Islet precursor cell (in vitro differentiated cells): ENCODE results near the gene CUX1.

Source experiments
- DNase-seq: peaks from one replicate; pipeline ENCODE4 v3.0.0-alpha.2; 2018

Gene CUX1

DNA sequence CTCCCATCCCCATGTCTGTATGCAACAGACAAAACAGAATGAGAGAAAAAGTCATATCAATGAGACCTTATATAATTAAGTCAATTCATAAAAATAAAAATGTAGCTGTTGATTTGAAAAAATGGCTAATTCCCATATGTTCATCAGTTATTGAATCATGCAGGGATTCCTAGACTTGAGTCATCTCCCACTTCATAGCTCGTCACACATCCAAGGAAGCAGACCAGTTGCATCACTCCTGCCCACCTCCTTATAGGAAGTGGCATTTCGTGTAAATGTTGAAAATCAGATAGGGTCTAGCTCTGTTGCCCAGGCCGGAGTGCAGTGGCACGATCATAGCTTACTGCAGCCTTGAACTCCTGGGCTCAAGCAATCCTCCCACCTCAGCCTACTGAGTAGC, 413.2 kb downstream of the CUX1 start:
- DNase-seq: no peak

DNA sequence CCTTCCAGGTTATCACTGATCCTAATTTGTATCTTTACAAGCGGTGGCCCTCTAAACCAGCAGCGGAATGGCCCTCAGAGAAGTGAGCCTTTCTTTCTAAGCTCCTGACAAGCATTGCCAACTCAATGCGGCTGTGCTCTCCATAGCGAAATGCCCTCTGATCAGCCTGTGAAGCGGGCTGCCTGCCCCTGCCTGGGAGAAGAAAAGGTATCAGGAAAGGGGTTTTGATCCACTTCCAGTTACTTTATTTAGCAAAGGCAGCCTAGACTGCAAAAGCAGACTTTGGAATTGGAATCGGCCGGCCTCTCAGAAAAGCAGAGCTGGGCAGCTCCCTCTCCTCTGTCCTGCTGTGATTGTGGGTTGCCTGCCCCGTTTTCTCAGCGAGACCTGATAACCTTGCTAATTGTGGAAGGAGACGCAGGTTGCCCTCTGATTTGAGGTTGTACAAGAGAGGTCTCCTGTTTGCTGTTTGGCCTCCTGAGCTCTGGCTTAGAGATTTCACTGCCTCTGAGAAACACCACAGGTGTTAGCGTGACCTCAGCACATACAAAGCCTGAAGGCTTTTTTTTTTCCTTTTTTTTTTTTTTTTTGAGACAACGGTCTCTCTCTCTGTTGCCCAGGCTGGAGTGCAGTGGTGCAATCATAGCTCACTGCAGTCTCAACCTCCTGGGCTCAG, 415.3 kb downstream of the CUX1 start:
- no peak for DNase-seq

DNA sequence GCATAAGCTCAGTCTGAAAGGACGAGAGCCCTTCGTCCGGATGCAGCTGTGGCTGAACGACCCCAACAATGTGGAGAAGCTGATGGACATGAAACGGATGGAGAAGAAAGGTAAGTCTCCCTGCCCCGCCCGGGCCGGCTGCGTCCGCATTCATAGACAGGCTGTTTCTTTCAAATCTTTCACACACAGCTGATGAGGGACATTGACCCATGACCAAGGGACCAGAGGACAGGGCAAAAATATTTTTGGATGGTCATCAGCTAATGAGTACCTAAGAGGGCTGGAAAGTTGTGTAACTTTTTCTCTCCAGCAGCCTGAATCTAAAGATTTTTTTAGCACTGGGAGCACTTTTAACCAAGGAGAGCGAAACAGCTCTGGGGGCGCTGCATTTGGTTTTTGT, 416.7 kb downstream of the CUX1 start:
- no peak for DNase-seq

DNA sequence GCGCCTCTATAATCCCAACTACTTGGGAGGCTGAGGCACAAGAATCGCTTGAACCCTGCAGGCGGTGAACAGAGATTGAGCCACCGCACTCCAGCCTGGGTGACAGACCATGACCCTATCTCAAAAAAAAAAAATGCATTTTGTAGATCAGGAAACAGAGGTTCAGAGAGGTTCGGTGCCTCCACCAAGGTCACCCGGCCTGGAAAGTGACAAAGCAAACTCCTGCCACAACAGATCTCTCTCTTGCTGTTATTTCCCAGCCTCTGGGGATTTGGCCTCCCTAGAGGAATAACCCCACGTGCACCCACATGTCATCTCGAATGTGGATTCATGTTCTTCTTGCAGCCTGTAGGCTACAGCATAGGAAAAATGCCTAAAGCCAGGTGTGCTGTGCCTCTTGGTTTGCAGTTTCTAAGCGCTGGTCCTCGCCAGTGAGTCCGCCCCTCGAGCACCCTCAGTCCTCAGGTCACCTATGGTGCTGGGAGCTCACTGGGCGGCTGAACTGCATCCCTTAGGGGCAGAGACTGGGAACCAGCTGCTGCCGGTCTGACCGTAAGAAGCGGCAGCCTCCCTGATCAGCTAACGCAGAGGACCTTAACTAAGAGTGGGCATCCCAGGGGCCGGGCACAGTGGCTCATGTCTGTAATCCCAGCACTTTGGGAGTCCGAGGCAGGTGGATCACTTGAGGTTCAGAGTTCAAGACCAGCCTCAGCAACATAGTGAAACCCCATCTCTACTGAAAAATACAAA, 417.6 kb downstream of the CUX1 start:
- DNase-seq: no peak

DNA sequence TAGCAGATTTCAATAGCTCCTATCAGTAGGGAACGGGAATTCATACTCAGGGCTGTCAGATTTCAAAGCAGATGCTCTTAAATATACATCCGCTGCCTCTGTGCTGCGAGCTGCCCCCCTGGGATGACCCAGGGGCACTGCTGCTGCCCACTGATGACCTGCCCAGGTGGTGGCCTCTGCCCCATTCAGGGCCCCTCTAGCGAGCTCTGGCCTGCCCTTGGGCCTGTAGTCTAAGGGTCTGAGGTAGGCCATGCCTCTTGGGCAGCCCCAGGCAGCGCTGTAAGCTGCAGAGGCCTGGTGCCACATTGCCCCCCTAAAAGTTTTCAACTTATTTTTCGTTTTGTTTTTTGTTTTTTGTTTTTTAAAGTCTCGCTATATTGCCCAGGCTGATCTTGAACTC, 418.7 kb downstream of the CUX1 start:
- DNase-seq: no peak

DNA sequence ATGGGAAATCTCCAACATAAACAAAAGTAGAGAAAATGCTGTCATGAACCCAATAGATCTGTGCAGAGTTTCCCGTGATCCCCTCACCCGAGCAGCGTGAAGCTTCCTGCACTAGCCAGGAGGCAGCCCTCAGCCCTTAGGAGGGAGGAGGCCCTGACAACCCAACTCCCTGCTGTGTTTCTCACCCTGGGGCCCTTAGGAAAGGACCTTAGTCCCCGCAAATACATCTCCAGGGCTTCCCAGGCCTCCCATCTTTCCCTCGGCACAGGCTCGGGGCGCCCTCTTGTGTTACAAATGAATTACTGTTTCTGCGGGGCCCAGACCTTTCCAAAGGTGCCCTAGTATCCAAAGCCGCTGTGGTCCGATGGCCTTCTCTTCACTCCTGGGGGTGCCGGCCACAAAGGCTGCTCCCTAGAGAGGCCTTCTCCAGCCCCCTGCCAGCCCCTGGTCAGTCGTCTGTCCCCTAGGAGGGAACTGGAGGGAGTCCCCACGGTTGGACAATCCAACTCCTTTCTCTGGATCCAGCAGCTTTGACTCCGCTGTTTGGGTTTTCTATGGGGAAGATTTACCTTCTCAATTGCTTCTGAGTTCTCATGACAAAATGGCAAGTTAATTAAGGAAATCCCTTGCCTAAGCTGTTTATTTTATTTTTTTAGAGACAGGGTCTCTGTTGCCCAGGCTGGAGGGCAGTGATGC, 419.3 kb downstream of the CUX1 start:
- DNase-seq: peak; percentile 80

DNA sequence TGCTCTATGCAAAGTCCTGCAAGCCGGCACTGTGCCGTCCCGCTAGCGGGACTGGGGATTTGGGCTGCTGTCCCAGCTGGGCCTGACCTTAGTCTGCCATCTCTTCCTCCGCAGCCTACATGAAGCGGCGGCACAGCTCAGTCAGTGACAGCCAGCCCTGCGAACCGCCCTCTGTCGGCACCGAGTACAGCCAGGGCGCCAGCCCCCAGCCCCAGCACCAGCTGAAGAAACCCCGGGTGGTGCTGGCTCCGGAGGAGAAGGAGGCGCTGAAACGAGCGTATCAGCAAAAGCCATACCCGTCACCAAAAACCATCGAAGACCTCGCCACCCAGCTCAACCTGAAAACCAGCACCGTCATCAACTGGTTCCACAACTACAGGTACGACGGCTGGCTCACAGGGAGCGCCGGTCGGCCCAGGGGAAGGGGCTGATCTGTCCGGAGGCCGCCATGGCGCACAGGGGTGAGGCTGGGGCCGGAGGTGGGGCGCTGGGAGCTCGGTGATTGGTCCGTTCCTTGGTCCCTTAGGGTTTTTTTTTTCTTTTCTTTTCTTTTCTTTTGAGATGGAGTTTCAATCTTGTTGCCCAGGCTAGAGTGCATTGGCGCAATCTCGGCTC, 421.9 kb downstream of the CUX1 start:
- DNase-seq: no peak

DNA sequence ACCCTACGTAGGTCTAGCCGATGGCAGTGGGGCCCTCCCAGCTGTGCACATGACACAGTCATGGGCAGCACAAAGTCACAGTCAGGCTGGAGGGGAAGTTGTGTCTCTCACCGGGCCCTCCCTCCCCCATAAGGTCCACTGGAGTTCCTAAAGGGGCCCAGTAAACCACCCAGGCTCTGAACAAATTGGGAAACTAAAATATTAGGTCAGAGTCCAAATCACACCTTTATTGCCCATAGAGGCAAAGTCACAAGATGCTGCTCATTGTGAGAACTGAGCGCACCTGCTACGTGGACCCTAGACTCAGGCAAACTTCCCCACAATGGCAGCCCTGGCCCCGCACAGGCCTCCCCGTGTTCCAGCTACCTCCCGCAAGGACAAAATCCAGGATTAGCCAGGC, 424.0 kb downstream of the CUX1 start:
- no peak for DNase-seq

DNA sequence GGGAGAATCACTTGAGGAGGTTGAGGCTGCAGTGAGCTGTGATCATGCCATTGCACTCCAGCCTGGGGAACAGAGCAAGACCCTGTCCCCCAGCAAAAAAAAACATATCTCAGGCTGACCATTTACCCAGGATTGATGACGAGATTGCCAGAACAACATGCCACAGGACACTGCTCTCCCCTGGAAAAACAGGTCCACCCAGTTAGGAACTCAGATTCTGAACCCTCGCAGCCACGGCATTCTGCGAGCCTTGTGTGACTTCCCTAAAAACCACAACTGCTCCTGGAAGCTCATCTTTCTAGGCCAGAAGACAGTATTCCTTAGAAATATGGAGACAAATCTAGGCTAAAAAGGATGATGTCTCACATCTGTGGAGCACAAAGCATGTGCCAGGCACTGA, 427.2 kb downstream of the CUX1 start:
- DNase-seq: peak; percentile 89

DNA sequence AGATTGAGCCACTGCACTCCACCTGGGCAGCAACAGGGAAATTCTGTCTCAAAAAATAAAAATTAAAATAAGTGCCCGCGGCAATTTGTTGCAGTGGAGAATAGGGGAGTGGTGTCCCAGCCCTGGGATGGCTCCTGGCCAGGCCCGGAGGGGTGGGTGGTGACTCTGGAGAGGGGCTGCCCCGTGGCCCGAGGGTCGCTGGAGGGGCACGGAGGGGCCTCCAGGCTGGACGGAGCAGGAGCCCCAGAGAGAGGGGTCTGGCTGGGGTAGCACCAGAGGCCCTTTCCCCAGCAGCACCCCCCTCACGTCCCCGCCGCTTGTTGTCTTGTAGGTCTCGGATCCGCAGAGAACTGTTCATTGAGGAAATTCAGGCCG, 430.6 kb downstream of the CUX1 start:
- peak; percentile 48 for DNase-seq

DNA sequence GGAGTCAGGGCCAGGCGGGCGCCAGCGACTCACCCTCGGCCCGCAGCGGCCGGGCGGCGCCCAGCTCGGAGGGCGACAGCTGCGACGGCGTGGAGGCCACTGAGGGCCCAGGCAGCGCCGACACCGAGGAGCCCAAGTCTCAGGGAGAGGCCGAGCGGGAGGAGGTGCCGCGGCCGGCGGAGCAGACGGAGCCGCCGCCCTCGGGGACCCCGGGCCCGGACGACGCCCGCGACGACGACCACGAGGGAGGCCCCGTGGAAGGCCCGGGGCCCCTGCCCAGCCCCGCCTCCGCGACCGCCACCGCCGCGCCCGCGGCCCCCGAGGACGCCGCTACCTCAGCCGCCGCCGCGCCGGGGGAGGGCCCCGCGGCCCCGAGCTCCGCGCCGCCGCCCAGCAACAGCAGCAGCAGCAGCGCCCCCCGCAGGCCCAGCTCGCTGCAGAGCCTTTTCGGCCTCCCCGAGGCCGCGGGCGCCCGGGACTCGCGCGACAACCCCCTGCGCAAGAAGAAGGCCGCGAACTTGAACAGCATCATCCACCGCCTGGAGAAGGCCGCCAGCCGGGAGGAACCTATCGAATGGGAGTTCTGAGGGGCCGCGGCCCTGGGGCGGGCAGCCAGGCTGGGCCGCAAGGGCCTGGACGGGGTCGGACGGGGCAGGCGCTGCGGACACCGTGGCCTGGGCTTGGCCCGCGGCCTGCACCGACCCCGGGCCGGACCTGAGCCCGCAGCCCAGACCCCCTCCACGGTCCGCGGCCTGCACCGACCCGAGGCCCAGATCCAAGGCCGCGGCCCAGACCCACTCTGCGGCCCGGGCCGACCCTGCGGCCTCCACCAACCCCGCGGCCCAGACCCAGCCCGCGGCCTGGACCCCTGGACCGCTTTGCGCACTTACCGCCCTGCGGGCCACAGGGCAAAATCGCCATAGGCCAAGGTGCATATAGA, 431.3 kb downstream of the CUX1 start:
- DNase-seq: peak; percentile 53

DNA sequence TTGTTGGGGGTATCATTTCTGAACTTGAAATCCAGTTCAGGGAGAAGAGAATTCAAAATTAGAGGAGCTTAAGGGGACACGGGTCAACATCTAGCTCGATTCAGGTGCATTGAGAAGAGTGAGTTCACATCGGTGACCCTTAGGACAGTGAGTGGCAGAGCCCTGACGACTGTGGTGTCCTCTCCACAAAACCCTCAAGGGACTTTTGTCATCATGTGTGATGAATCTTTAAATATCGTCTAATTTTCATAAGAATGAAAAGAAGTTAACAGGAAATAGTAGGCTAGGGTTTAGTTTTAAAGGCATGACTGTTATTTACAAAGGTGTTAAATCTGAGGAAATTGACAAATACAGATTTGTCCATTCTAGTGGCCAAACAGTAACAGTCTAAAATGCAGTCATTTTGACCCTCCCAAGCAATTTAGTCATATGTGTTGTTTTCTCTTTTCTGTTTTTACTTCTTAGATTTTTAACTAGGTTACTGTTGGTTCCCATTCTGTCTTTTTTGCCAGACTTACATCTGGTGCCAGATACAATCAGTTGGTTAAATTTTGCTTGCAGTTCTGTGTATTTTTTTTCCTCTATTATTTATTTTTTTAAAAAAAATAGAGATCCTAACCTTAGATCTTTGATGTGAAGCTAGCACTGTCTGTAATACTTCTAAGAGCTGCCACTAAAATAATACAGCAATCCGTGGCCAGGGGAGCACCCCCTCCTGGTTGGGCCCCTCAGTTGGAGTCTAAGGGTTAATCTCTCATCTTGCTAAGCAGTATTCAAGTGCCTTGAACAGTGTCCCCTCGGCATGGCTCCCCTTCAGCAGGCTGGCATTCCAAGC, 434.3 kb downstream of the CUX1 start:
- DNase-seq: no peak

DNA sequence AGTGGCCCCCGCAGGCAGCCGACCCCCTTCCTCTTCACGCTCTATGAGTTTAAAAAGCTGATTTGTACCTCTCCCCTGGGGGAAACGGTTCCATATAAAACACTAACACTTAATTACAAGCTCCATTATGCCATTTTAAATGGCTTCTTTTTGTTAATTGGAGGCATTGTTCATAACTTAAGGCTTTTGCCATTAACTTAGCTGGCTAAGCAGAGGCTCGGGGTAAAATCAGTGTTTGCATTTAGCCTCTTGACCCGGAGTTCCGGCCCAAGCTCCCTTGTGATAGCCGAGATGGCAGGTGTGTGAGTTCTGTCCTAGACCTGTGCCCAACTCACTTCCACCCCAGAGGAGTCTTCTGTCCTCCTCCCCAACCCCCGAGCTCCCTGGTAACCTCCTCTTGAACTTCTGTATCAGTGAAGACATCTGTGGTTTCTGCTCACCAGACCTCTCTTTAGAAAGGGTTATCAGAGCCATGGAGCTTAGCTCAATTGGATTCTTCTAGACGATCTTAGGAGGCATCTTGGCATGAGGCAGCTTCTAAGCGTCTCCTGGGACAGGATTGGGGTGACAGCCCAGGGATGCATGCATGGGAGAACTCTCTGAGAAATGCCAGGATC, 435.0 kb downstream of the CUX1 start:
- DNase-seq: no peak

DNA sequence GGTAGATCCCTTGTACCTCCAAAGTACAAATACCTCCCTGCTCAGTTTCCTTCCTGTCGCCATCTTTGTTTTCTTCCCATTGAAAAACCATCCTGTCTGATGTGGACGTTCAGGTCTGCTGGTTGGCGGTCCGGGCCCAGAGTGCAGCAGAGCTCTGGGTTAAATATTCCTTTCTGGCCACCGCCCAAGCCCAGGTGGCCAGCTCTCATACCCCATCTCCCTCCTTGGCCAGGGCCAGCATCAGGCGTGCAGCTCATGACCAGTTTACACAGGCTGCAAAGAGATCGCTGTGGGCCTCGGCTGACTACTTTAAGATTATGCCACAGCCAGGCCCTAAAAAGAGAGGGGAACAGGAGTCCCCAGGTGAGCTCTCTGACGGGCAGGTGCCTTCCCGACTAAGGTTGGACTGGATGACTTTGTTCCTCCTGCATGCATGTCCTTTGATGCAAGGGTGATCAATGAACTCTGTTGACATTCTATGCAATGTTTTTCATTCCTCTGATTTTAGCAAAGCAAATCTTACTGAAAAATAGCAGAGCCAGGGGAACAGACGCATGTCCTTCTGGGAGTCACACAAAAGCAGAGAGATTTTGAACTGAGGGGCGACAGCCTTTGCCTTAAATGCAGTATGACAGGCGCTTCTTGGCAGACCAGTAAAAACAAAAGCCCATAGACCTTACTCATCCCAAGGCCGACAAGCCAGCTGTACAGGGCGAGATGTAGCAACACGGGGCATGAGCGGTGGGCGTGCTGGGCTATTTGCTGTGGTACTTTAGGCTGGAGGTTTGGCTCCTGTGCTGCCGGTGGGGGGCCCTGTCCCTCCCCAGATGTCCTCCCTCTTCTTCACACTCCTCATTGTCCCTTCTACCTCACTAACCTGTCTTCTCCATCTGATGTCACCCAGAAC, 435.9 kb downstream of the CUX1 start:
- no peak for DNase-seq

DNA sequence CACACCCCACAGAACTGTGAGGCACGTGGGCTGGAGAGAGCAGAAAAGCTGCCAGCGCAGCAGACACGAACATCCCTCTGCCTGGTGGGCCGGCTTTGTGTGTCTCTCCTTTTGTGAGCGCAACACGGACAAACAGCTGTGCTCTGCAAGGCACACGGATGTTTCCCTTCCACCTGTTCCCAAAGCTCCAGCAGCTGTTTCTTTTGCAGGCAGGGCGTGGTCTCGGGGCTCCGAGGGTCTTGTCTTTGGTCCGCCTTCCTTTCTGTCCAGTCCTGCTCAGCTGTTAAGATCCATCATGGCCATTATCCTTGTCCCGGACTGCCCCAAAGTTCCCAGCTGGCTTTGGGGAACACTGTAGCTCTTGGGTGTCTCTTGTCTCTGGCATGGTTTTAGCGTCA, 436.5 kb downstream of the CUX1 start:
- DNase-seq: no peak

DNA sequence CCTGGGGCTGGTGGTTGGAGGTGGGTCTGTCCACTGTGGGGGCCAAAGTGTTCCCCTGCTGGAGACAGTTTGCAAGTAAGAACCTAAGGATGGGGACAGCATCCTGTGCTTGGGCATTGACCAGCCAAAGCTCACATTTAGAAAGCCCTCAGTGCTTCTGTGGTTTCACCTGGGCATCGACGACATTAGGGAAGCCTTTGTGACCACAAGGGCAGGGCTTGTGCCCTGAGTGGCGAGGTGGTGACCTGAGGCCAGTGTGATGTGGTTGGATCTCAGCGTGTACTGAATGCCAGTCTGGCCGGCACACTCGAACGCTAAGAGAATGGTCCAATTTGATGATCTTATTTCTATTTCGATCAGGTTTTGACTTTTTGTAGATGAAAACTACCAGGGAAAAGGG, 437.1 kb downstream of the CUX1 start:
- no peak for DNase-seq

DNA sequence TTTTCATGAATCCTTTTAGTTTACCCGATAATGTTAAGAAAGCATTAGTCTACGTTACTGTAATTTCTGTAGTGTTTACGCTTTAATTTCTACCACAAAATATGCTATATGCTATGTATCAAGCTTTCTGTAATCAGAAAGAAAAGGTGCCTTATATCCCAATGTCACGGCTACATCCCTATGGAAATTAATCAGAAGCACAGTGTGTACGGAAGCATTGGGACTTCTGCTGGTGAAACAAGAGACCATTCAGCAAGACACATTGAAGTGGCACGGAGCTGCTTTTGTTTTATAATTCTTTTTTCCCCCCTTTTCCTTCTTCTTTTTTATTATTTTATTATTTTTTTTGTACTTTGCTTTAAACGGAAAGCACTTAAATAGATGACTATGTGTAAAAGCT, 438.1 kb downstream of the CUX1 start:
- DNase-seq: no peak

DNA sequence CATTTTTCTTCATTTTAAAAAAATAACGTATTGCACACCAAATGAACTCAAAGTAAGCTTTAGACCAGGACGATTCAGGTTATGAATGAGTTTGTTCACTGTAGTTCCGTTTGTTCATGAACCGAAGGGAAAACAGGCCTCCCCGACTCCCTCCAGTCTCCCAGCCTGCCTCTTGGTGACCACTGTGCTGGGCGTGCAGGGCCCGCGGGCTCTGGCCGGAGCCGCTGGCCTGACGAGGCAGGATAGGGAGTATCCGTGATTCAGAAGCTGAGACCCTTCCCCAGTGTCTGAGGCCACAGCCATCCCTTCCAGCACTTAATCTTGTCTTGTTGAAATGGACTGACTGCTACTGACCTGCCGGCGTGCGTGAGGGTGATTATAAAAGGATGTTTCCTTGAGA, 438.5 kb downstream of the CUX1 start:
- DNase-seq: no peak

DNA sequence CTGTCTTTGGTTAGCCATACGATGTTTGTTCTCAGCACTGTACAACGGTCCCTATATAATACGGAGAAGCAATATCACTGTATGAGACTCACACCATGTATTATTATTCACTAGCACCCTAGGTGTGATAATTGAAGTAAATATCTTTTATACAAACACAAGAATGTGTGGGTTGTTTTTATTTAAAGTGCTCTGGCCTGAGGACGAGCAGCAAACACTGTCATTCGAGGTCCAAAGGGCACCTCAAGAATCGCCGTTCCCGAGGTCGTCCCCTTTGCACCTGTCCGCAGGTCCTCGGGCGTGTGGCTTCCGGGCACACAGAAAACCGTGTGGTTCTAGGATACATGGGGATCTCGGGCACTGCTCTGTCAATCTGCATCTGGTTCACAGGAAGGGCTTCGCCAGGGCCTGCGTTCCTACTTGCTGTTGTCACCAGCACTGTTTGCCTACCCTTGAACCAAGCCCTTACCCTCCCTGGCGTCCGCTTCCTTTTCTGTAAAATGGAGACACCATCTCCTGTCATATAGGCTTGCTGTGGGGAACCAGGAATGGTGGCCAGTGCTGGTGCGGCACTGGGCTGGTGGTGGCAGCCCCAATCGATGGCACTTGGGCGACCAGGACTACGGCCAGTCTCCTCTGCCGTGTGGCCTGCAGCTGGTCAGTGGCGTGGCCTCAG, 440.8 kb downstream of the CUX1 start:
- DNase-seq: no peak

DNA sequence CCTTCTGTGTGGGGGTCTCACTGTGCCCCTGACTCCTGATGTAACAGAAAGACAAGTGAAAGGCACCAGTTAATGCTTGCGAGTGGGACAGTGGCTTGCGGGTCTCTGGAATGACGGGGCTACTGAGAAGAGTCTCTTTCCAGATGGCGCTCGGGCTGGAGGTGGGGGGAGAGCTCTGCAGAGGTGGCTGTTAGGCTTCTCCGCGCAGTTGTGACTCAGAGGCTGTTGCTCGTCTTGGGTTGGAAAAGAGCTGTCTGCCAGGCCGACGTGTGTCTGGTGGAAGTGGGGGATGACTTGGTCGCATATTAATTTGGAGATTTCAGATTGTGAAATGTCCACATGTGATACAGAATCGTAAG, 441.3 kb downstream of the CUX1 start:
- DNase-seq: no peak
